Stimulated activated CD4-positive, alpha-beta T cell treated with anti-CD3 and anti-CD28 coated beads, Interleukin-12 subunit alpha, Interleukin-12 subunit beta, amount 100 ng/mL, for 4 hours (primary cell): ENCODE data around the gene RAG2.

Source experiments
- DNase-seq: peaks from one replicate; pipeline ENCODE4 v3.0.0-alpha.2; 2020

The RAG2 gene

GRCh38 chr11:36598051-36598450, at the start of gene RAG2:
TSS of gene RAG2 (minus strand) at chr11:36598236. CDS start at chr11:36594168, 4,068 bp downstream.
- DNase-seq, result no peak

DNA sequence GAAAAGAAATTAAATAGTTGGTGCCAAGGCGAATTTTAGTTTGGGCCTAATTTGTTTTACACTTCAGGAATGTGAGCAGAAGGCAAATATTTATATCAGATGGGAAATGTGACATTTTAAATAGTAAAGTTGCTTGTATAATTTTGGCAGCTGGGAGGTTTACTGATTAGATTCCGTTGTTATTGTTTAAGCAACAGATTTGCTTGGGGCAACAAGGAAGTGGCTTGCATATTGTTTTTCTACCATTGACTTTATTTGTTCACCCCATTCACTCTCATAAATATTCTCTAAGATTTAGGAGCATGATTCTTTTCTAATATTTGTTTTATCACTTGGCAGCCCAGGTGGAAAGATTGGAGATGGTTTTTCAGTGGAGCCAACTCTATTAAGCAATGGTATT, 40.5 kb upstream of the RAG2 start:
- no peak for DNase-seq

DNA sequence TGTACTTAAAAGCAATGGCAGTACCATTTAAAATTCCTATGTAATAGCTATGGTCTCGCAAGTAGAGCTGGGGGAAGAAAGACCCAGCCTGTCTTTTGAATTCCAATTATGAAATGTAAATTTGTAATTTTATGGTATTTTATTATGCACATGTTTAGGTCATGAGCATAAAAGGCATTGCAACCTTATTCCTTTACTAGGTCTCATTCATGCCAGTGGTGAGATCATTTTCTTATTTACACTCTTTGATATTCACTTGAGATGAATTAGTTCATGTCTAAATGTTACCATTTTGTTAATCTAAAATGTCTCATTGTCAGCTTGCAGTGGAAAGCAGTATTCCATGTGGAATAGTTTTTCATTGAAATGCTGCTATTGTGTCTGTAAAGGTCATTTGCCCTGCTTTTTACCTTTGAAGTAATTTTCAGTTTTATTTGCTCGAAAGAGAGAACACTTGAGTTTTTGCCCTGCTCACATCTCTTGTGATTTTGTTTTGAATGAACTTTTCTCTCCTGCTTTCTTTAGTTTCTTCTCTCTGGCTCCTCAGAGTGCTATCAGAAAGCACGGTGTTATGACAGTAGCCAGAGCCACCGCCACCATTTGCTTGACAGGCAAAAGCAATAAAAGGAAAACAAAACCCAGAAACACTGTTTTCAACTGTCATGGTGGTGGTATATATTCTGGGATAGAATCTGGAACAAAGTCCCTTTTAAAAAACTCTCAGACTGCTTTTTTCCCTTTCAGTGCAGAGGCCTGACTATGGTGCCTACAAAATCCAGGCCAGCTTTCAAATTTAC, 37.2 kb upstream of the RAG2 start:
- no peak for DNase-seq

DNA sequence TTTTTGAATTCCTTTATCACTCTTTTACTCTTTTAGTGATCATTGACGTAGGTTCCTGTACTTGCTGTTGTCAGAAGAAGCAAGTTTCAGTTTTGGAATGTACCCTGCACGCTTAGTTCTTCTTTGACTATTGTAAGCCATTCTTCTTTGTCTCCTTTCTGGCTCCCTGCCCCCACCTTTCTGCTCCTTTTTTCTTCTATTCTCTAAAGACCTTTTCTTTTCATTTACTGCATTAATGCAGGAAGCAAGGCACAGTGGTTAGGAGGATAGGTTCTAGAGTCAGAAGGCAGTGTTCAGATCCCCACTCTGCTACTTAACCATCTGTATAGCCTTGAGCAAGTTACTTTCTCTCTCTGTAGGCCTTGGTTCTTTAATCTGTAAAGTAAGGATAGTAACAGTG, 33.7 kb upstream of the RAG2 start:
- DNase-seq, result no peak

- DNase-seq, result no peak
Observed at GRCh38 chr11:36628765-36629244, 30.8 kb upstream of the RAG2 start.

- DNase-seq, result no peak
Observed at GRCh38 chr11:36628141-36628540, 30.1 kb upstream of the RAG2 start.

GRCh38 chr11:36627471-36627870, 29.4 kb upstream of the RAG2 start:
- no peak for DNase-seq

- DNase-seq, result no peak
Observed at GRCh38 chr11:36627006-36627405, 29.0 kb upstream of the RAG2 start.

DNA sequence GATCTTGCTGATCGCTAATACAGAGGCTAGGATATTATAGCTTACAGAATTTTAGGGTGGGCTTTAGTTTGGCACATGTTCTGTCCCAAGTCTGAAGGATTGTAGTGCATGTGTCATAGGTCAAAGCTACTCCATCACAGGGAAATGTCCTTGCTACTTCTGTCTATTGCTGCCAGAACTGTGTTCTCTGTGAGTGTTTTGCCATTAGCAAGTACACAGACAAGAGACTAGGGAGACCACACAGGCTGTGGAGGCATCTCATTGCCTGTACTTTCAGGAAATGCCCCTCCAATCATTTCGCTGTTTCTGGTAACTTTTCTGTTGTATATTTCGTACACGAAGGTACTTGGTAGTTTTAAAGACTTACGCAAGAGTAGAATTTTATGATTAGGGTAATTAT, 25.5 kb upstream of the RAG2 start:
- DNase-seq, result no peak

- DNase-seq, result no peak
Observed at GRCh38 chr11:36622431-36623136, 24.5 kb upstream of the RAG2 start.

DNA sequence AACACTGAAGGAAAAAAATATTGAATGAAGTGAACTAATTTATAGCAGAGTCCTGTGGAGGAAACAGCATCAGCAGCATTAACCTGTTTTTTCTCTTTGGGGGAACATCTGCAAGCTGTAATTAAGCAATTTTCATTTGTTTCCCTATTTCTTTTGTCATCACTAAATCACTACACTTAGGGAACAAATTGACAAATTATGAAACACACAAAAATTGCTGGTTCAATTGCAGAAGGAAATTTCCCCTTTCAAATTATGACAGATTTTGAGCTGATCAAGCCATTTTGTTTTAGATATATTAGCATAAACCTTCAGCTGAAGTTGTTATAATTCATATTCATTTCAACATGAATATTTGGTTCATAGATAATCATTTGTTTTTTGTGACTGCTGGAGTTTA, 22.2 kb upstream of the RAG2 start:
- DNase-seq, result no peak

- DNase-seq, result no peak
Observed at GRCh38 chr11:36619502-36619901, 21.5 kb upstream of the RAG2 start.

DNA sequence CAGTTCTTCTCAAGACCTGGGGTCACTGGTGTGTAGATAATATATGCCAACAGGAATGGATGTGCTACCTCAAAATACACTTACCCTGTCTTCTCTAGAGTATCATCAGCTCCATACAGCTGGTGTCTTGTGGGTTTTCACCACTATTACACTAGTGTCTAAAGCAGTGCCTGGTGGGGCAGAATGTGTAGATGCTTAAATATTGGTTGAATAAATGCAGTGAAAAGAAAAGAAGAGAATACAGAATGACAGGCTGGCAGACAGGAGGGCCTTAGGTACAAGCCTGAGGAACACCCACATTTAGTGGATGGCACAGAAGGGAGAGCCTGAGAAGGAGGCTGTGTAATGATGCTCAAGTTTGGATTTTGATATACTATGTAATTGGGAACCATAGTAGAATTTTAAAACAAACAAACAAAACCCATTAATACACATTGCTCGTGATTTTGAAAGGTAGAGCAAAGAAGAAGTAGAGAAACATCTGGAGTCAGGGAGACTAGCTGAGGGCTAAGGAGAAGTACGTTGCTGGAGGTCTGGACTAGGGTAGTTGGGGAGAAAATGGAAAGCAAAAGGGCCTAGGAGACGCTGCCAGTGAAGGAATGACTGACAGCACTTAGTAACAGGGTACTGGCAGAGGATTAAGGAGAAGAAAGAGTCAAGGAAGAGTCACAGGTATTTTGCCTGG, 20.5 kb upstream of the RAG2 start:
- DNase-seq, result no peak

DNA sequence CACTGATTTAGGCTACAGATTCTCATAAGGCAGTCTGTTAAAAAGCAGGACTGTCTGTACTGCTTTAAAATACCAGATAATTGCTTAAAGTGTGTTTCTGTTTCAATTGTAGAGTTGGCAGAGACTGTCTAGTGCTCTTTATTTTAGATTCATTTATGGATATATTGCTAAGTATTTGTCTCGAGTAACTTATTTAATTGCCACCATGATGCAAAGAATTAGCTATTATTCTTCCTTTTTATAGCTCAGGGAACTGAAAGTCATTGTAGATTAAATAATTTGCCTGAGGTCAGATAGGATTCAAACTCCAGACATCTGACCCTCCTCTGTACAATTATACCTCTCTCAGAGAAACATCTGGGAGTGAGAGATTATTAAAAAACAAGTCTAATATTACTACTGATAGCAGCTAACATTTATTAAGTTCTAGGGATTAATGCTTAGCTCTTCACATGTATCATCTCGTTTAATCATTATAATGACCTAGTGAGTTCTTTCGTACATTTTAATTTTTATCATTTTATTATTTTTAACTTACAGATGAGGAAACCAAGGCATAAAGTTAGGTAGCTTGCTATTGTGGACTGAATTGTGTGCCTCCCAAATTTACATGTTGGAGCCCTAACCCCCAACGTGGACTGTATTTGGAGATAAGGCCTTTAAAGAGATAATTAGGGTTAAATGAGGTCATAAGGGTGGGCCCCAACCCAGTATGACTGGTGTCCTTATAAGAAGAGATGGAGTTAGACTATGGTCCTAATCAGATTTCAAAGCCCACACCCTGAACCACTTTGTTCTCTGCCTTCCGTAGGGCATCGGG, 19.7 kb upstream of the RAG2 start:
- no peak for DNase-seq

GRCh38 chr11:36615826-36616225, 17.8 kb upstream of the RAG2 start:
- no peak for DNase-seq

- DNase-seq, result no peak
Observed at GRCh38 chr11:36609383-36609782, 11.3 kb upstream of the RAG2 start.

DNA sequence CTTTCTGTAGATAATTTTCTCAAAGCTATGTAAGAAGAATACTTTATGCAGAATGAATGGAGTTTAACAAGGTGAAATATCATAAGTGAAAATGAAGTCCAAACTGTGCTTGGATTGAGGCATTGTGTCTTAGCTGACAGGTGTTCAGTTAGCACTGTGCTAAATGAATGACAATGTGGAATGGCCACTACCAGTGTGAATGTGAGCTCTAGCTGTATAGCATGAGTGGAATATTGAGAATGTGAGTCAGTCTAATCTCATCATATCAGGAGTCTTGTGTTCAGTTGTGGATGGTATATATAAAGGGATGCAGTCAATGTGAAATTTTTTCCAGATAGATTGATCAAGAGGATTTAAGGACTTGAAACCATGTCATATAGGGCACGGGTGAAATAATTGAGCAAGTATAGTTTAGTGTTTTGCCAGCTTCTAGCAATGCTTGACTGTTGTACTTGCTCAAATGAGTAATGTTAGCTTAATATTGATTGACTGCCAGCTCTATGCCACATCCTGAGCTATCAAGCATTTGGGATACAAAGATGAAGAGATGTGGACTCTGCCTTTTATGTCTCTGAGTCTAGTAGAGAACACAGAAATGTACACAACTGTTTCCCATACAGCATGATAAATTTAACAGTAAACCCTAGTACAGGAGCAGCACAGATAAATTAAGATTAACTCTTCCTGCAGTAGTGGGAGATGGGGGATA, 10.6 kb upstream of the RAG2 start:
- no peak for DNase-seq

DNA sequence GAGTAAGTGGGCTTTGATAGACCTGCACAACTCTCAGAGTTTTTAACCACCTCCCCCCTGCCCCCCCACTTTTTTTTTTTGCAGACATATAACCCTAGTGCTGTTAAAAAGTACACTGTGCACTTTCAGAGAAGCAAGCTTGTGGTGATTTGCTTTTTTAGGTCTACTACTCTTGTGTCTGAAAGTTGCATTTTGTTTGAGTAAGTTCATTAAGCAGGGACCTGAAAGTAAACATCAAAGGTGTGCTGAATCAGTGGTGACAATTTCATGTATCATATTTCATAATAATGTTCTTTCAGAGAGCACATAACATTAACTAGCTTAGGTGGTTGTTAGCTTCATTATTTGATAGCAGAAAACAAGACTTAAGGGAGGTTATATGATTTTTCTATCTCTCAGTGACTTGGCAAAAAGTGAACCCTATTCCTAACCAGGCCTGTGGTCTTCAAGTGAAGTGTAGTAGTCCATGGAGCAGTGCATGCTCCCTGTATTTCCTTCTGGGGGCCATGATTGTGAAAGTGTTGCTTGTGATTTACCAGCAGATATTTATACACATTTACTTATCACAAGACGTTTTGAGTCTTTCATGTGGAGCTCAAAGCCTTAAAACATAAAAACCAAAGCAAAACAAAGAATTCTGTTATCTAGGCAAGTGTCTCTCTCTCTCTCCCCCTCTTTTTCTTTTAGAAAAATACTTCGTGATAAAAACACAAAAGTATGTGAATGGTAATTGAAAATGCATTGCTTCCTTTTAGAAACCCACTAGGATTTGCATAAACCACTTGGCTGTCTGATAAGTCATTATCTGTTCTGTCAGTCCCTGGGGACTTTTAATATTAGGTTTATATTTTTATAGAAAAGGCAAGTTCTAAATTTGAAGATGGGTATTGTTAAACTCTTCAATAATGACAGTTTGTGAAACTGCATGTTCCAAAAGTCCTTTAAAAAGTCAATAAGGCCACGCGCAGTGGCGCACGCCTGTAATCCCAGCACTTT, 7.5 kb upstream of the RAG2 start:
- DNase-seq, result no peak

GRCh38 chr11:36602135-36602534, 4.1 kb upstream of the RAG2 start:
- no peak for DNase-seq

- DNase-seq, result no peak
Observed at GRCh38 chr11:36601155-36601554, 3.1 kb upstream of the RAG2 start.

DNA sequence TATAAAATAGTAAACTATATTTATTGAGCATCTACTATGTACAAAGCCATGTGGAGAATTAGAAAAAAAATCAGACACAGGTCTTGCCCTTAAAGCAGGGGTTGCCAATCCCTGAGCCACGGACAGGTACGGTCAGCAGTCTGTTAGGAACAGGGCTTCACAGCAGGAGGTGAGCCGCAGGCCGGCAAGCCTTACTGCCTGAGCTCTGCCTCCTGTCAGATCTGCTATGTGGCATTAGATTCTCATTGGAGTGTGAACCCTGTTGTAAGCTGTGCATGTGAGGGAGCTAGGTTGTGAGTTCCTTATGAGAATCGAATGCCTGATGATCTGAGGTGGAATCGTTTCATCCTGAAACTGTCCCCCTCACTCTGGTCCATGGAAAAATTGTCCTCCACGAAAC, 2.1 kb upstream of the RAG2 start:
- no peak for DNase-seq
